HG02981 (cell line): ENCODE data around the gene LGR4.
A peak's percentile ranks its signal among the peaks of the same experiment; 100 is the strongest.

ENCODE experiments used
- ATAC-seq: cut with Tn5 transposase; IDR thresholded peaks from one replicate; pipeline ENCODE4 v1.9.1; 2021; ENCODE audit warnings: mild to moderate bottlenecking, moderate library complexity; ENCODE audit not compliant: unreplicated experiment

The LGR4 gene

DNA sequence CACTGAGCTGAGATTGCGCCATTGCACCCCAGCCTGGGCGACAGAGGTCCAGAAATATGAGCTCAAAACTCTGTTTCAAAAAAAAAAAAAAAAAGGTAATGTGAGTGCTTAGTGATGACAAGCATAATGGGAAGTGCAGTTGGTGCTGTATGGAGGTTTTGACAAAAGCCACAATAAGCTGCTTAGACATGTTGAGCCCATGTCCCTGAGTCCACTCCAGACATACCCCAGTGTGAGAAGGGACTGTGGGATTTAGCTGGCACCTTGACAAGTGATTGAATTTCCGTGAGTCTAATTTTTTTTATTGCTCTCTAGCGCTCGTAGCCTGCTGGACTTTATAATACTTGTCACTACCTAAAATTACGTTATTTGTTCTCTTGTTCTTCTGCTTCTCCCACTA lies 15.1 kb upstream of the LGR4 start:
- ATAC-seq: no peak

GRCh38 chr11:27485930-27486773 lies 13.6 kb upstream of the LGR4 start:
- no peak for ATAC-seq

DNA sequence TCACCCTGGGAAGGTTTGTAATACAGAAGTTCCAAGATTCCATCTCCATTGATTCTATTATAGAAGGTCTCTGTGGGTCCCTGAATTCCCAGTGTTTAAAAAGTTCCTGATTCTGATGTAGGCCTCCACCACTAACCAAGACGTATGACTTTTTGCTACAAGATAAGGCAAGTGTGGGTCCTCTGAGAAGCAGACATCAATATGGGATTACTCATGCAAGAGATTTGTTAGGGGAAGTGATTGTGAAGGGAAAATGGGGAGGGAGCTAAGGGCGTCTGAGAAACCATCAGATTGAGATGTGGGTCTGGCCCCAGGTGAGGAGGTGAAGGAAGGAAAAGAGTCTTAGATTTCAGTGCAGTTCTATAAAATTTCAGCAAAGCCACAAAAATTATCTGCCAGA lies 10.2 kb upstream of the LGR4 start:
- no peak for ATAC-seq

GRCh38 chr11:27481992-27482391 lies 9.4 kb upstream of the LGR4 start:
- ATAC-seq: no peak

- no peak for ATAC-seq
These were observed 5.2 kb upstream of the LGR4 start for GRCh38 chr11:27477831-27478230.

- ATAC-seq: no peak
These were observed 4.7 kb upstream of the LGR4 start for GRCh38 chr11:27477243-27477642.

DNA sequence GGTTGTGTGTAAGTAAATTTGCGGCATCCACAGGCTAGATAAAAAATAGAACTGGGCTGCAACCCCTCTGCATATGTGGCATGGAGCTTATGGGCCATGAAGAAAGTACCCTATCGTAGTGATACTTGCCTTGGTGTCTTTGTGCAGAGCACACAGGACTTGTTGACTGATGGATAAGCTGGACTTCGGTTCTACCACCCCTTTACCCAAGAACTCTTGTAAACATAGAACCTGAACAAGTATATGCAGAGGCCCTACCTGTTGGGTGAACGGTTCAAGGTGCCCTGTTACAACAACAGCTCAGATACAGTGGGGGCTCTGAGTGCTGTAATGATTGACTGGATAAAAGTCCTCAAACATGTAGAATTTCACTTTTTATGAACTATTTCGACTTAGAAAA lies 3.0 kb upstream of the LGR4 start:
- ATAC-seq: no peak

GRCh38 chr11:27473017-27473406 lies 422 bp upstream of the LGR4 start:
- no peak for ATAC-seq

DNA sequence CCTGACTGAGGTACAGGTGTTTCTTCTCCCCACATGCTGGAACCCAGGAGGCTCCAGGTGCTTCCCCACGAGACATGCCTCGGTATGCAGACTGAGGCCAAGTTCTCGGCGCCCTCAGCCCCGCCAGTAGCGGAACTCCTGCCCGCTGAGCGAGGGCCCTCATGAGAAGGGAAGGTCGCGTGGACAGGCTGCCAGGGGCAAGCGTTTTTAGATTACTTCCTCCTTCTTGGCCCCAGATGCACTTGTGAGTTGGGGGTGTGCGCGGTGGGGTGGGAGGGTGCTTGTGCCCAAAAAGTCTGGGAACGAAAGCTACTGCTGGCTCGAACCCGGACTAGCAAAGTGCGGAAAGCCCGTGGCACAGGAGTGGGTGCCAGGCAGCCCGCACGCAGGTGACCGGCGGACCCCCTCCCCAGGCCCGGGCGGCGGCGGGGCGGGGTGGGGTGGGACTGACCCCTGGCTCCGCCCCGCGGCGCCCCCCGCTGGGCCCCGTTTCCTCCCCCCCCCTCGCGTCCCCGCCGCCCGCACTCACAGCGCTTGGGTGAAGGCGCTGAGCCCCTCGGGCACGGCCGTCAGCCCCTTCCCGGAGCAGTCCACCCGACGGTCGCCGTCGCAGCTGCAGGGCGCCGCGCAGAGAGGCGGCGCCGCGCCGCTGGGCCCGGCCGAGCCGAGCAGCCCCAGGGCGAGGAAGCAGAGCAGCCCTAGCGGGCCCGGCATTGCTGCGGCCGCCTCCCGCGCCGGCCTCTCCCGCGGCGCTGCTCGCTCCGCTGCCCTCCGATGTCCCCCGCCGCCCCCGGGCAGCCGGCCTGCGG lies 797 bp downstream of the LGR4 start:
- peak; percentile 32 for ATAC-seq

DNA sequence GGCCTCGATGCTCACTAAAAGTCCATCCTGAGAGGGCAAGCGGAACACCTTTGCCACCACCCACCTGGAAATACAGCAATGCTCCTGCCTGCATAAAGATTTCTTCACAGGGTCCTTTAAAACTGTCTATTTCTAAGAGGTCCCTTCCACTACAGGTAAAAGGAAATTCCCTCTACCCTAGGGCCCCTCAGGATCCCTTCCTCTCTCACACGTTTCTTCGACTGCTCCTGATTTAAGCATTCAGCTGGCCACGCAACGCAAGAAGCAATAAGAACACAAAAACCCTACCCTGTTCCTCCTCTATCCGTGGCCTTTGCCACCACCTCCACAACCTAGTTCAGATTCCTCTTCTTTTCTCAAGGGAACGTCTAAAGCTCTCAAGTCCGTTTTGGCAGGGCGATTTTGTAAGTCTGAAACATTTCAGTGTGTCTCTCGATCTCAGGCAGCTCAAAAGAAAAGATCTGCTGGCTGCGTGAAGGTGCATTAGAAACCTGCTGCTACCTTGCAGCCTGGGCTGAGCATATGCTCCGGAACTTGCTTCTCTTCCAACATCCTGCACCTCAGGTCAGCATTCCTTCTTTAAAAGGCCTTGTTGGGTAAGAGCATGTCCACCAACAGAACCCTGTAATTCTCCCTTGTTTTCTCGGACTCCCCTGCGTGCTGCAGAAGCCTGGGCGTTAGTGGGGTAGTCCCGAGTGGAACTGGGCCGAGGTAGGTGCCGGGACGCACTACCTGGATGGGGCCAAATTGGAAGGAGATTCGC lies 1.6 kb downstream of the LGR4 start:
- ATAC-seq: no peak

GRCh38 chr11:27470166-27470565 lies 2.4 kb downstream of the LGR4 start:
- ATAC-seq: no peak

DNA sequence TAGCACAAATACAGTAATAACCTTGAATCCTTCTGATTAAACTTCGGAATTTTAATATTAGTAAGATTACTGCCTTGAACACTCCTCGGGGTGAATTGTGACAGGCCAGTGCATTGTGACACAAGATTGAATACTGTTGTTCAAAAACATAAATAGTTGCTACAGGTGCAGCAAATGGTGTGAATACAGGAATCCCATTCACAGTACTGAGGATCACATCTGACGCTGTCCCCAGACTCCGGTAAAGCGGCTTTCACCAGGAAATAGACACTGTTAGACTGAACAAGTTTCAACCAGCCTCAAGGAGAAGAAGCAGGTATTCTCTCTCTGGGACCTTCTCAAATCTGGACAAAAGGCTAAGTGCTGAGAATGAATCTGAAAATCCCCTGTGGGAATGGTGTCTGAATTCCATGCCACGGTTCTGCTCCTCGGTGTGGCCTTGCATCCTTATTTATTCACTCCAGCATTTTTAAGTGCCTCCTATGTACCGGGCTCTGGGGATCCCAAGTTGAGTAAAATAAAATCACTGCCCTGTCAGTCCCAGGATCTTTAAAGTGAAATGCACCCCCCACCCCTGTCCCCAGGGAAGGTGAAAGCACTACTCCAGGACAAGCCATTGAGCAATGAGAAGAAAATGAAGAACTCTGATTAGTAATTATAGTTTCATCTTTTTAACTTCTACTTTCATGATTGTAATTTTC lies 3.4 kb downstream of the LGR4 start:
- ATAC-seq: no peak

- no peak for ATAC-seq
These were observed 4.2 kb downstream of the LGR4 start for GRCh38 chr11:27468209-27468994.

GRCh38 chr11:27467181-27467913 lies 5.2 kb downstream of the LGR4 start:
- ATAC-seq: no peak

GRCh38 chr11:27466363-27466762 lies 6.2 kb downstream of the LGR4 start:
- no peak for ATAC-seq

DNA sequence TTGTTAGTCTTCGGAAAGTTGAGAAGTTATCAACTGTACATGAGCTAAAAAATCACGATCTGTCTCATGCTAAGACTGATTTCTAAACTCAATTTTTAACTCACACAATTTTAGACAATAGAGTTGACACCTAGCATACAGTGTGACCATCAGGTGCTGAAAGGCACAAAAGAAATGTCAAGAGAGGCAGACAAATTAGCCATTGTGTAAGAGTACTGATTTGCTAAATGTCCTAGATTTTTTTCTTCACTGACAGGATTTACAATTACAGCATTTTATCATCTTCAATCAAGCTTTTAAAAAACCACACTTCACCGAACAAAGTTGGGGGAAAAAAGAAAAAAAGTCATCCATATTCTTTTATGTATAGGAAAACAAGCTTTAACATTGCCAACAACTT lies 7.0 kb downstream of the LGR4 start:
- ATAC-seq: no peak

DNA sequence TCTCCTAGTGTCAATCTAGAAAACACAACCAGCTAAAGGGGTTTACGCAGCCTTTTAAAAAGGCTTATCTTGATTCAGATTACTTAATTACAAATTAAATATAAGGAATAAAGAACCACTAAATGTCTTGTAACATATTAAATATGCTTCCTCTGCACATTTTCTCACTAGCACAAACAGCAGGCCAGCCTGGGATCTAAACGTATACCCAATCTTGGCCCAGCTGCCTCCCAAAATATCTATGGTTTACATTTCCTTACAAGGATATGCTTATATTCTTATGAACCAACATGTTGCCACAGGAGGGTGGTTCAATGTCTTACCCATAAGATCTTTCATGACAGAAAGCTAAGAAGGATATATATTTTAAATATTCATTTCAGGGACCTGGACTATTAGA lies 7.7 kb downstream of the LGR4 start:
- ATAC-seq: no peak

- no peak for ATAC-seq
These were observed 8.3 kb downstream of the LGR4 start for GRCh38 chr11:27464289-27464696.

- ATAC-seq: no peak
These were observed 10.0 kb downstream of the LGR4 start for GRCh38 chr11:27462543-27462942.
